Parathyroid adenoma (tissue), 2 donors: ENCODE results near the gene APOD.

Source experiments
- H2AFZ ChIP-seq: fragments of 300-600 bp; sonication (generic); one replicate; pipeline ENCODE4 v1.7.0; 2017; ENCODE audit warnings: antibody characterized with exemption, mild to moderate bottlenecking
- H3K27ac ChIP-seq: fragments of 300-600 bp; sonication (generic); one replicate; pipeline ENCODE4 v1.7.0; 2017
- H3K27me3 ChIP-seq: fragments of 300-600 bp; sonication (generic); one replicate; pipeline ENCODE4 v1.7.0; 2017; ENCODE audit warnings: low read length; ENCODE audit not compliant: control insufficient read depth, insufficient read depth
- H3K36me3 ChIP-seq: fragments of 300-600 bp; sonication (generic); one replicate; pipeline ENCODE4 v1.7.0; 2017; ENCODE audit warnings: low read length; ENCODE audit not compliant: control insufficient read depth, insufficient read depth
- H3K4me1 ChIP-seq: fragments of 300-600 bp; sonication (generic); one replicate; pipeline ENCODE4 v1.7.0; 2017; ENCODE audit warnings: control low read depth
- H3K4me2 ChIP-seq: fragments of 300-600 bp; sonication (generic); one replicate; pipeline ENCODE4 v1.7.0; 2017; ENCODE audit warnings: low read length
- H3K4me3 ChIP-seq: fragments of 300-600 bp; sonication (generic); one replicate; pipeline ENCODE4 v1.7.0; 2017; ENCODE audit warnings: low read depth, low read length
- H3K79me2 ChIP-seq: fragments of 300-600 bp; sonication (generic); one replicate; pipeline ENCODE4 v1.7.0; 2017; ENCODE audit warnings: control low read depth
- H3K9ac ChIP-seq: fragments of 300-600 bp; sonication (generic); one replicate; pipeline ENCODE4 v1.7.0; 2017; ENCODE audit warnings: mild to moderate bottlenecking
- H3K9me3 ChIP-seq: fragments of 300-600 bp; sonication (generic); one replicate; pipeline ENCODE4 v1.7.0; 2017; ENCODE audit warnings: low read length; ENCODE audit not compliant: control insufficient read depth
- TF ChIP-seq, protein P1 (sequence below): fragments of 300-600 bp; sonication (generic); IDR thresholded peaks from one replicate; pipeline ENCODE4 v1.7.0; 2017; ENCODE audit warnings: antibody characterized with exemption, mild to moderate bottlenecking
- donor health status: primary hyperparathyroidism.

APOD gene

DNA sequence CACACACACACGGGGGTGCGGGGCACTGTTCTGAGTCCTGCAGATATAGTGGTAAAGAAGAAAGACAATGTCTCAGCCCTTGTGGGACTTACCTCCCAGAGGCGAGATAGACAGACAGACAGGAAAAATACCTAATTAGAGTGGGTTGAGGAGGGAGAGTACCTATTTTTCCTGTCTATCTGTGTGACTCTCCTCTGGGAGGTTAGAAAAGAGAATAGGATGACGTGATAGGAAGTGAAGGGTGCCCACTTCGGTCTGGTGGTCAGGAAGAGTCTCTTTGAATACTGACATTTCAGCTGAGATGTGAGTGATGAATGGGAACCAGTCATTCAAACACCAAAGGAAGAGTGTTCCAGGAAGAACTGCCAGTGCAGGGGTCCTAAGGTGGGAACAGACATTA lies 4.1 kb upstream of the APOD start:
- H3K4me3 ChIP-seq: no peak overlapping the region
- H3K79me2 ChIP-seq: no peaks in the 10 kb centered on the region
- H3K9ac ChIP-seq: no peak overlapping the region
- no peaks in the 10 kb centered on the region for H3K36me3 ChIP-seq
- H3K27me3 ChIP-seq: no peaks in the 10 kb centered on the region
- H3K4me2 ChIP-seq: no peak overlapping the region
- no peaks in the 10 kb centered on the region for H3K4me1 ChIP-seq
- no peaks in the 10 kb centered on the region for H3K9me3 ChIP-seq
- TF ChIP-seq, protein P1, sequence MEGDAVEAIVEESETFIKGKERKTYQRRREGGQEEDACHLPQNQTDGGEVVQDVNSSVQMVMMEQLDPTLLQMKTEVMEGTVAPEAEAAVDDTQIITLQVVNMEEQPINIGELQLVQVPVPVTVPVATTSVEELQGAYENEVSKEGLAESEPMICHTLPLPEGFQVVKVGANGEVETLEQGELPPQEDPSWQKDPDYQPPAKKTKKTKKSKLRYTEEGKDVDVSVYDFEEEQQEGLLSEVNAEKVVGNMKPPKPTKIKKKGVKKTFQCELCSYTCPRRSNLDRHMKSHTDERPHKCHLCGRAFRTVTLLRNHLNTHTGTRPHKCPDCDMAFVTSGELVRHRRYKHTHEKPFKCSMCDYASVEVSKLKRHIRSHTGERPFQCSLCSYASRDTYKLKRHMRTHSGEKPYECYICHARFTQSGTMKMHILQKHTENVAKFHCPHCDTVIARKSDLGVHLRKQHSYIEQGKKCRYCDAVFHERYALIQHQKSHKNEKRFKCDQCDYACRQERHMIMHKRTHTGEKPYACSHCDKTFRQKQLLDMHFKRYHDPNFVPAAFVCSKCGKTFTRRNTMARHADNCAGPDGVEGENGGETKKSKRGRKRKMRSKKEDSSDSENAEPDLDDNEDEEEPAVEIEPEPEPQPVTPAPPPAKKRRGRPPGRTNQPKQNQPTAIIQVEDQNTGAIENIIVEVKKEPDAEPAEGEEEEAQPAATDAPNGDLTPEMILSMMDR: no peak
- H3K27ac ChIP-seq: no peak overlapping the region
- H2AFZ ChIP-seq: no peak overlapping the region

DNA sequence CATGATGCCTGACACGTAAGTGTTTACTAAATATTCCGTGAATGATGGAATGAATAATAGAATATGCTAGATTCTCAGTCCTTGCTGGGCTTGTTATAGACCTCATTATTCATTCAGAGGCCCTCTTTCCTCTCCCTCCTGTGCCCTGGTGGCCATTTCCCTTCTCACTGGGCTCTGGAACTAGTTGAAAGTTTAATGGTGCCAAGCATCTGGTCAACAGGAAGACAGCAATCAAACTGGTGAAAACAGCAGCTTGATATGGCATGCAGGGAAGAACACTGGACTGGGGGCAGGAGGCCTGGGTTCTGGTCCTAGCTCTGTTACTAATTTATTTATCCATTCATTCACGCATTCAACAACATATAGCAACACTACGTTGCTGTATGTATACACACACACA lies 3.7 kb upstream of the APOD start:
- Histone ChIP-seq H3K4me2 (no peak overlapping the region), H2AFZ (no peak overlapping the region), H3K27me3 (no peaks in the 10 kb centered on the region), H3K4me3 (no peak overlapping the region), H3K79me2 (no peaks in the 10 kb centered on the region), H3K9me3 (no peaks in the 10 kb centered on the region), H3K36me3 (no peaks in the 10 kb centered on the region), H3K27ac (no peak overlapping the region), H3K9ac (no peak overlapping the region), H3K4me1 (no peaks in the 10 kb centered on the region)
- TF ChIP-seq, protein P1: no peak

DNA sequence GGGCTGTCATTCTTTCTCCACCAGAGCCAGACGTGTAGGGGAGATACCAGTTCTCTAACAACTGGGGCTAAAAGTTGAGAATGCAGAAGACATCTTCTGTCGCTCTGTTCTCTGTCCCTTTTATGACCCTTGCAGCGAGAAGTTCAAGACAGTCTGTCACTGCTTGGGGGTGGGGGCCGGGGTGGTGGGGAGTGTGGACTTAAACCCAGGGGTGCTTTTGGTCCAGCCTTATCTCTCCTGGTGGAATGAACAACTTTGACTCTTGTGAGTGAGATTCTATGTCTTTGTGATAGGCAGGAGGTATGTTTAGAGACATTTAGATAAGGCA lies 767 bp upstream of the APOD start:
- no peaks in the 10 kb centered on the region for H3K79me2 ChIP-seq
- no peaks in the 10 kb centered on the region for H3K4me1 ChIP-seq
- no peaks in the 10 kb centered on the region for H3K27me3 ChIP-seq
- no peak overlapping the region for H2AFZ ChIP-seq
- no peak overlapping the region for H3K4me3 ChIP-seq
- H3K36me3 ChIP-seq: no peaks in the 10 kb centered on the region
- no peak overlapping the region for H3K9ac ChIP-seq
- TF ChIP-seq, protein P1: no peak
- H3K27ac ChIP-seq: no peak overlapping the region
- H3K4me2 ChIP-seq: no peak overlapping the region
- H3K9me3 ChIP-seq: no peaks in the 10 kb centered on the region

DNA sequence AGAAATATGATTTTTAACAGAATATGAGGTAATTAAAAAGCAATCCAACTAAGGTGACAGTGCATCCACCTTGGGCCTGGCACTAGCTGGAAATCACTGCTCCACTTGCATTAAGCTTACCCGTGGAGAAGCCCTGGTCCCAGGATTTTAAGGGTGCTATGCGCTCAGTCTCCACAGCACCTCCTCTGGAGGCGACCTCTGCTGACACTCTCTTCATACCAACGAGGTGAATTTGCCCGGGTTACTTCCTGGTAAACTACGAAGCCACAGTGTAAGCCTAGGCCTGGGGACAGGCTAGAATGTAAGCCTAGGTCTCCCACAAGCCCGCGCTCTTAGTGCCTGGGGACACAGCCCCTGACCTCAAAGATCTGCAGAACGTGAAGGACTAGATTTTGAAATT lies 793 bp downstream of the APOD start:
- no peaks in the 10 kb centered on the region for H3K4me1 ChIP-seq
- TF ChIP-seq, protein P1: no peak
- H3K4me2 ChIP-seq: no peak overlapping the region
- no peaks in the 10 kb centered on the region for H3K9me3 ChIP-seq
- no peaks in the 10 kb centered on the region for H3K79me2 ChIP-seq
- no peak overlapping the region for H2AFZ ChIP-seq
- H3K9ac ChIP-seq: no peak overlapping the region
- no peak overlapping the region for H3K27ac ChIP-seq
- H3K27me3 ChIP-seq: no peaks in the 10 kb centered on the region
- no peak overlapping the region for H3K4me3 ChIP-seq
- H3K36me3 ChIP-seq: no peaks in the 10 kb centered on the region

DNA sequence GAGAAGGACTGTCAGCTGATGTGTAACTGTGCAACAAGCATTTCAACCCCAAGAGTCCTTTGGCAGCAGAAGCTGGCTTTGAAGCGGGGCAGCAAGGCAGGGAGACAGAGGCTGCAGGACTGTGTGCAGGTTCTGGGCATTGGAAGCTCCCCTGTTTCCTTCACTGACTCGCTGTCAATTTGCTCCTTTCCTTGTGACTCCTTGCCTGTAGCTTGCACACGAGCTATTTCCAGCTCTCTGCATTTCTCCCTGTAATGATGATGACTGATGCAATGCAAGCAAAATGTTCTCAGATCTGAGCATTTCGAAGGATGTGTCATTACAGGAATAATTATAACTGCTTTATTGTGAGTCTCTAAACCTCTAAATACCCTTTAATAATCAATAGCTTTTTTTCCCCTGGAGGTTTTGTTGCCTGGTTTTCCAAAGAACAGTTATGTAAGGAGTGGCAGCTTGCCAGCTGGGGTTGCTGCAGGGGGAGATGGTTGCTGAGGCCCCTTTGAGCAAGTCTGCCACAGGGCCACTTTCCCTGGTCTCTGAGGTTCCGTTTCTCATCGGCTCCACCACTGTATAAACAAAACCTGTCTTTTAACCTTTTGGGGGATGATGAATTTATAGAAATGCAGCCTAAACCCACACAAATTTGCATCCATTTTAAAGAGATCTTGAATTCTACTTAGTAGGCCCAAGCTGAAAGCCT lies 2.8 kb downstream of the APOD start:
- H3K27ac ChIP-seq: no peak overlapping the region
- no peaks in the 10 kb centered on the region for H3K79me2 ChIP-seq
- no peak overlapping the region for H3K4me2 ChIP-seq
- H2AFZ ChIP-seq: no peak overlapping the region
- no peaks in the 10 kb centered on the region for H3K4me1 ChIP-seq
- no peaks in the 10 kb centered on the region for H3K9me3 ChIP-seq
- TF ChIP-seq, protein P1: no peak
- no peak overlapping the region for H3K4me3 ChIP-seq
- H3K36me3 ChIP-seq: no peaks in the 10 kb centered on the region
- no peak overlapping the region for H3K9ac ChIP-seq
- no peaks in the 10 kb centered on the region for H3K27me3 ChIP-seq
